Osteocyte (in vitro differentiated cells): ENCODE data around the gene BCL6. TPM values are rescaled to one million over a fixed set of nuclear protein-coding genes. Genes with fewer than 3 reads are reported as not detected.

Source experiments
- DNase-seq: peaks from one replicate; pipeline ENCODE4 v3.0.0; 2021; ENCODE audit warnings: mixed read lengths; ENCODE audit not compliant: unreplicated experiment; ENCODE audit errors: extremely low spot score
- H3K27ac Mint-ChIP-seq: one replicate; pipeline ENCODE4 v1.8.0; 2021; ENCODE audit warnings: mild to moderate bottlenecking, mixed read lengths; ENCODE audit not compliant: unreplicated experiment
- H3K27me3 Mint-ChIP-seq: one replicate; pipeline ENCODE4 v1.8.0; 2021; ENCODE audit warnings: mixed read lengths; ENCODE audit not compliant: unreplicated experiment
- H3K36me3 Mint-ChIP-seq: one replicate; pipeline ENCODE4 v1.8.0; 2021; ENCODE audit warnings: mixed read lengths; ENCODE audit not compliant: unreplicated experiment
- H3K4me1 Mint-ChIP-seq: one replicate; pipeline ENCODE4 v1.8.0; 2021; ENCODE audit warnings: mixed read lengths; ENCODE audit not compliant: unreplicated experiment
- H3K4me3 Mint-ChIP-seq: one replicate; pipeline ENCODE4 v1.8.0; 2021; ENCODE audit warnings: mild to moderate bottlenecking, moderate library complexity, mixed read lengths; ENCODE audit not compliant: unreplicated experiment
- H3K9me3 Mint-ChIP-seq: one replicate; pipeline ENCODE4 v1.8.0; 2021; ENCODE audit warnings: mixed read lengths; ENCODE audit not compliant: unreplicated experiment
- CTCF ChIP-seq: fragments of 200-600 bp; sonication (generic); IDR thresholded peaks from 2 replicates; pipeline ENCODE4 v1.5.0; 2021; ENCODE audit warnings: antibody characterized with exemption, mild to moderate bottlenecking, moderate library complexity
- total RNA-seq: library from RNA; stranded (reverse); gene quantifications from 2 replicates; pipeline ENCODE4 v1.2.1, GENCODE V29; 2021

Gene BCL6
- total RNA-seq, 1 donor from 2014 or later: 84.8 TPM

GRCh38 chr3:187741403-187742350 lies 3.6 kb downstream of the BCL6 start:
- peak overlapping the region; percentile 100 for H3K27ac Mint-ChIP-seq
- peak overlapping the region; percentile 94 for H3K4me3 Mint-ChIP-seq
- peaks cover 66% of the 10 kb centered on the region for H3K4me1 Mint-ChIP-seq
- no peaks in the 10 kb centered on the region for H3K9me3 Mint-ChIP-seq
- H3K36me3 Mint-ChIP-seq: no peaks in the 10 kb centered on the region
- peak; percentile 92 for TF ChIP-seq CTCF
- no peak for DNase-seq
- H3K27me3 Mint-ChIP-seq: no peaks in the 10 kb centered on the region

- TF ChIP-seq CTCF: peak; percentile 97
- peak overlapping the region; percentile 100 for H3K27ac Mint-ChIP-seq
- DNase-seq: peak; percentile 89
These were observed 4.6 kb downstream of the BCL6 start for GRCh38 chr3:187740421-187741399.

GRCh38 chr3:187739561-187740332 lies 5.5 kb downstream of the BCL6 start:
- peak; percentile 99 for TF ChIP-seq CTCF
- Mint-ChIP-seq H3K4me3 (peak overlapping the region; percentile 94), H3K27ac (peak overlapping the region; percentile 100), H3K9me3 (no peaks in the 10 kb centered on the region), H3K36me3 (no peaks in the 10 kb centered on the region), H3K4me1 (peaks cover 78% of the 10 kb centered on the region), H3K27me3 (no peaks in the 10 kb centered on the region)
- DNase-seq: peak; percentile 95

More at GRCh38 chr3:187740421-187741399, 4.6 kb downstream of the BCL6 start:
- no peaks in the 10 kb centered on the region for H3K9me3 Mint-ChIP-seq
- H3K36me3 Mint-ChIP-seq: no peaks in the 10 kb centered on the region
- peaks cover 69% of the 10 kb centered on the region for H3K4me1 Mint-ChIP-seq
- H3K27me3 Mint-ChIP-seq: no peaks in the 10 kb centered on the region
- peak overlapping the region; percentile 94 for H3K4me3 Mint-ChIP-seq

- no peaks in the 10 kb centered on the region for H3K27me3 Mint-ChIP-seq
- H3K4me3 Mint-ChIP-seq: peak overlapping the region; percentile 94
- no peak for TF ChIP-seq CTCF
- H3K27ac Mint-ChIP-seq: peak overlapping the region; percentile 100
- no peak for DNase-seq
- no peaks in the 10 kb centered on the region for H3K36me3 Mint-ChIP-seq
- H3K9me3 Mint-ChIP-seq: no peaks in the 10 kb centered on the region
- peaks cover 80% of the 10 kb centered on the region for H3K4me1 Mint-ChIP-seq
These were observed 6.1 kb downstream of the BCL6 start for GRCh38 chr3:187739094-187739560.
